GM12878 (cell line): ENCODE measurements around the gene ZNRF3. TPM values are rescaled to one million over a fixed set of nuclear protein-coding genes. Genes with fewer than 3 reads are reported as not detected.

Experiments
- BCL11A ChIP-seq: IDR thresholded peaks from 2 replicates; pipeline ENCODE4 v1.6.1; 2011; ENCODE audit warnings: low read depth, low read length
- EZH2 ChIP-seq: IDR thresholded peaks from 2 replicates; pipeline ENCODE4 v1.6.1; 2012; ENCODE audit warnings: low read depth, mild to moderate bottlenecking, control low read depth, inconsistent platforms, low read length, borderline replicate concordance; ENCODE audit not compliant: control insufficient read depth
- HDGF ChIP-seq: fragments of 450-650 bp; IDR thresholded peaks from 2 replicates; pipeline ENCODE4 v1.6.1; 2016; ENCODE audit warnings: antibody characterized with exemption
- KAT2A ChIP-seq: conservative IDR thresholded peaks from 2 replicates; pipeline ENCODE4 v1.6.1; 2011; ENCODE audit warnings: low read depth, low read length; ENCODE audit not compliant: control insufficient read depth
- MXI1 ChIP-seq: fragments of 150-350 bp; IDR thresholded peaks from 2 replicates; pipeline ENCODE4 v1.6.1; 2011; ENCODE audit warnings: low read depth, mild to moderate bottlenecking, inconsistent platforms, low read length, improper control_type of control experiment
- NRF1 ChIP-seq: conservative IDR thresholded peaks from 2 replicates; pipeline ENCODE4 v1.6.1; 2011; ENCODE audit warnings: mild to moderate bottlenecking, low read depth, low read length, improper control_type of control experiment
- POLR2A ChIP-seq: IDR thresholded peaks from 2 replicates; pipeline ENCODE4 v1.6.1; 2011; ENCODE audit warnings: low read depth, mild to moderate bottlenecking, low read length
- RFX5 ChIP-seq: IDR thresholded peaks from 2 replicates; pipeline ENCODE4 v1.6.1; 2011; ENCODE audit warnings: low read depth, low read length, improper control_type of control experiment
- polyA plus RNA-seq, 11 experiments: library from polyadenylated mRNA; depleted of rRNA in 4 of 11; unstranded in 6 of 11; stranded (reverse) in 5 of 11; fragments of >200 nt; fragmentation: Nextera tagmentation in 4 of 11; fragmentation: Illumina TruSeq in 1 of 11; extraction: Ambion mirVana in 4 of 11; extraction: Trizol in 1 of 11; gene quantifications; 1 replicate in 1 of 11; 2 replicates in 10 of 11; pipeline versions ENCODE4 v1.2.1 to v1.2.3, GENCODE V29; 2011 to 2016; ENCODE audit warnings: inconsistent platforms in 2 of 11, missing spikeins in 2 of 11, low read depth in 1 of 11
- total RNA-seq, 4 experiments: library from RNA; depleted of rRNA in 3 of 4; stranded (reverse); fragments of >200 nt in 3 of 4; fragmentation: Illumina TruSeq in 1 of 4; extraction: Trizol in 1 of 4; gene quantifications; 2 replicates each; pipeline versions ENCODE4 v1.2.1 to v1.2.3, GENCODE V29; 2013 to 2021
- TF ChIP-seq, protein P1 (sequence below): fragments of 450-650 bp; IDR thresholded peaks from 2 replicates; pipeline ENCODE4 v1.6.1; 2017; ENCODE audit warnings: antibody characterized with exemption, mild to moderate bottlenecking, moderate library complexity
- TF ChIP-seq, protein P2 (sequence below): IDR thresholded peaks from 2 replicates; pipeline ENCODE4 v1.6.1; 2011; ENCODE audit warnings: borderline replicate concordance, low read depth, mild to moderate bottlenecking, moderate library complexity, low read length; ENCODE audit not compliant: insufficient read depth, poor library complexity, severe bottlenecking
- TF ChIP-seq, protein P3 (sequence below): fragments of 450-650 bp; IDR thresholded peaks from 2 replicates; pipeline ENCODE4 v1.6.1; 2018; ENCODE audit warnings: borderline replicate concordance, mild to moderate bottlenecking; ENCODE audit not compliant: partially characterized antibody

ZNRF3 gene
- total and polyA plus RNA-seq, 10 of the 15 experiments (the other 5 are each of a cell fraction or from before 2014, with no cell fraction given): 0.05 to 2.4 (median 0.46) TPM

DNA sequence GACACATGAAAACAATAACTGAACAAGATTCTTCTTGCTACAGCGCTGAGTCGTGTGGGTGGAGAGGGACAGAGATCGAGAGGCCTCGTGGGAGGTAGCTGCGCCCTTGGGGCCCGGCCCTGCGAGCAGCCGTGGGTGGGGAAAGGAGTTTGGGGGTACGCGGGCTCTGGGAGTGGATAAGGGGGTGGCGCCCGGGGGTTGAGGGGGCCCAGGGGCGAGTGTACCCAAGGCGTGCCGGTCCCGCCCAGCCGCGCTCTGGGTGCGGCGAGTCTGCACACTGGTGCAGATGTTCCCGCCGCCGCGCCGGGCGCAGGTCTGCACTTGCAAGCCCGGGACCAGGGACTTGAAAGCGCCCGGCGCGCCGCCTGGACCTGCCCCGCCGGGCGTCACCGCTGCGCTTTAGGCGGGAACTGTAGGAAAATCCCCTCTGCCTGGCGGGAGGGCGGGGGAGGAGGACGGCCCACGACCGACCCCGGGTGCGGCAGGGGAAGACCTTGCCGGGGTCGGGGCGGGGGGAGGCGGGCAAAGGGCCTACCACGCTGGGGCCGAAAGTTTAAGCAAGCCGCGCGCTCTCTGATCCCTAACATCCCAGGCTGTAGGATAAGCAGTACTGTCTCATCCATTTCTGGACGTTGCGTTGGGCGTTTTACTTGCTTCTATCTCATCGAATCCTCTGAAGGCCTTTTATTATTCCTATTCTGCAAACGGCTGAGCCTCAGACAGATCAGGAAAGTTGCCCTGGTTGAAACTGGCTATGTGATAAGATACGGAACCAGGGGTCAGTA, 188.1 kb downstream of the ZNRF3 start (continued):
- TF ChIP-seq, protein P1, sequence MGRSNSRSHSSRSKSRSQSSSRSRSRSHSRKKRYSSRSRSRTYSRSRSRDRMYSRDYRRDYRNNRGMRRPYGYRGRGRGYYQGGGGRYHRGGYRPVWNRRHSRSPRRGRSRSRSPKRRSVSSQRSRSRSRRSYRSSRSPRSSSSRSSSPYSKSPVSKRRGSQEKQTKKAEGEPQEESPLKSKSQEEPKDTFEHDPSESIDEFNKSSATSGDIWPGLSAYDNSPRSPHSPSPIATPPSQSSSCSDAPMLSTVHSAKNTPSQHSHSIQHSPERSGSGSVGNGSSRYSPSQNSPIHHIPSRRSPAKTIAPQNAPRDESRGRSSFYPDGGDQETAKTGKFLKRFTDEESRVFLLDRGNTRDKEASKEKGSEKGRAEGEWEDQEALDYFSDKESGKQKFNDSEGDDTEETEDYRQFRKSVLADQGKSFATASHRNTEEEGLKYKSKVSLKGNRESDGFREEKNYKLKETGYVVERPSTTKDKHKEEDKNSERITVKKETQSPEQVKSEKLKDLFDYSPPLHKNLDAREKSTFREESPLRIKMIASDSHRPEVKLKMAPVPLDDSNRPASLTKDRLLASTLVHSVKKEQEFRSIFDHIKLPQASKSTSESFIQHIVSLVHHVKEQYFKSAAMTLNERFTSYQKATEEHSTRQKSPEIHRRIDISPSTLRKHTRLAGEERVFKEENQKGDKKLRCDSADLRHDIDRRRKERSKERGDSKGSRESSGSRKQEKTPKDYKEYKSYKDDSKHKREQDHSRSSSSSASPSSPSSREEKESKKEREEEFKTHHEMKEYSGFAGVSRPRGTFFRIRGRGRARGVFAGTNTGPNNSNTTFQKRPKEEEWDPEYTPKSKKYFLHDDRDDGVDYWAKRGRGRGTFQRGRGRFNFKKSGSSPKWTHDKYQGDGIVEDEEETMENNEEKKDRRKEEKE: no peak
- TF ChIP-seq BCL11A (no peak), POLR2A (0 out of 2 replicates have a peak, but pooled peaks have one; percentile 32), KAT2A (no peak), NRF1 (no peak), HDGF (no peak), MXI1 (no peak), RFX5 (no peak), EZH2 (no peak)
- TF ChIP-seq, protein P2, sequence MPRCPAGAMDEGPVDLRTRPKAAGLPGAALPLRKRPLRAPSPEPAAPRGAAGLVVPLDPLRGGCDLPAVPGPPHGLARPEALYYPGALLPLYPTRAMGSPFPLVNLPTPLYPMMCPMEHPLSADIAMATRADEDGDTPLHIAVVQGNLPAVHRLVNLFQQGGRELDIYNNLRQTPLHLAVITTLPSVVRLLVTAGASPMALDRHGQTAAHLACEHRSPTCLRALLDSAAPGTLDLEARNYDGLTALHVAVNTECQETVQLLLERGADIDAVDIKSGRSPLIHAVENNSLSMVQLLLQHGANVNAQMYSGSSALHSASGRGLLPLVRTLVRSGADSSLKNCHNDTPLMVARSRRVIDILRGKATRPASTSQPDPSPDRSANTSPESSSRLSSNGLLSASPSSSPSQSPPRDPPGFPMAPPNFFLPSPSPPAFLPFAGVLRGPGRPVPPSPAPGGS: no peak
- TF ChIP-seq, protein P3, sequence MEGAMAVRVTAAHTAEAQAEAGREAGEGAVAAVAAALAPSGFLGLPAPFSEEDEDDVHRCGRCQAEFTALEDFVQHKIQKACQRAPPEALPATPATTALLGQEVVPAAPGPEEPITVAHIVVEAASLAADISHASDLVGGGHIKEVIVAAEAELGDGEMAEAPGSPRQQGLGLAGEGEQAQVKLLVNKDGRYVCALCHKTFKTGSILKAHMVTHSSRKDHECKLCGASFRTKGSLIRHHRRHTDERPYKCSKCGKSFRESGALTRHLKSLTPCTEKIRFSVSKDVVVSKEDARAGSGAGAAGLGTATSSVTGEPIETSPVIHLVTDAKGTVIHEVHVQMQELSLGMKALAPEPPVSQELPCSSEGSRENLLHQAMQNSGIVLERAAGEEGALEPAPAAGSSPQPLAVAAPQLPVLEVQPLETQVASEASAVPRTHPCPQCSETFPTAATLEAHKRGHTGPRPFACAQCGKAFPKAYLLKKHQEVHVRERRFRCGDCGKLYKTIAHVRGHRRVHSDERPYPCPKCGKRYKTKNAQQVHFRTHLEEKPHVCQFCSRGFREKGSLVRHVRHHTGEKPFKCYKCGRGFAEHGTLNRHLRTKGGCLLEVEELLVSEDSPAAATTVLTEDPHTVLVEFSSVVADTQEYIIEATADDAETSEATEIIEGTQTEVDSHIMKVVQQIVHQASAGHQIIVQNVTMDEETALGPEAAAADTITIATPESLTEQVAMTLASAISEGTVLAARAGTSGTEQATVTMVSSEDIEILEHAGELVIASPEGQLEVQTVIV: no peak
